GM21723 (cell line): ENCODE results near the gene KLRD1.
"Not testable (repeated sequence)": the region's sequence is repeated elsewhere in the genome, so short reads cannot be mapped to it uniquely, and the experiment has no call there.

Source experiments
- ATAC-seq: cut with Tn5 transposase; IDR thresholded peaks from one replicate; pipeline ENCODE4 v1.9.1; 2021; ENCODE audit warnings: mild to moderate bottlenecking, moderate library complexity; ENCODE audit not compliant: unreplicated experiment

The KLRD1 gene, protein sequence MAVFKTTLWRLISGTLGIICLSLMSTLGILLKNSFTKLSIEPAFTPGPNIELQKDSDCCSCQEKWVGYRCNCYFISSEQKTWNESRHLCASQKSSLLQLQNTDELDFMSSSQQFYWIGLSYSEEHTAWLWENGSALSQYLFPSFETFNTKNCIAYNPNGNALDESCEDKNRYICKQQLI

DNA sequence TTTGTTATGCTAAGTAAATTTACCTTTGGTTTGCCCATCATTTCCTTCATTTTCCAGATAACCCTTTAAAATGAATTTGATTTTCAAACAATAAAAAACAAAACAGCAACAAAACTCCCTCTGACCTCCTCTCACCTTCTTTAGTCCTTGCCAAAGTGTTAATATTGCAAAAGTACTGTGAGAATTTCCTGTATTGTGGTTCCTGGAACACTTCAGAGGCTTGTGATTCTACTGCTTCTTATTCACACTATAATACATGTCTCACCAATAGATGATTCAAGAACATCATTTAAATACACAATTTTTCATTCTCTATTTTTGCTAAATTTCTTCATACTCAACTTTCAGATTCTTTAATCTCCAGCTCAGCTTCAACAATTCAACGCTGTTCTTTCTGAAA lies at the start of gene KLRD1:
KLRD1 (plus strand) TSS at position 241 of the 400 bp plus-strand sequence. CDS start 208 bp downstream, outside the sequence.
- ATAC-seq, result no peak

DNA sequence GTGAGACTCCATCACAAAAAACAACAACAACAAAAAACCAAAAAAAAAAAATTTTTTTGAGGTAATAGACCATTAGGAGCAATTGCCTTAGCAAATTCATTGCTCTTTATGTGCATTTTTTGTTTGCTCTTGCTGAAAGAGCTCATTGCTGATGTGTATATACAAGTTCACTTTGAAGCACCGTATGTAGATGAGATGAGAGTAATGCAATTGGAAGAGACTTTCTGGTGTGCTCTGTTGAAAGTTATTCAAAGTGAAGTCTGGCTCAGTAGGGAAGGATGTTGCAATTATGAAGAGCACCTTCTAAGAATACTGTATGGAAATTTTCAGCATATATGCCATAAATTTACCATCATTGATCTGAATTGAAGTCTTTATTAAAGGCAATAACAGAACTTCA lies 46.7 kb upstream of the KLRD1 start:
- no peak for ATAC-seq

DNA sequence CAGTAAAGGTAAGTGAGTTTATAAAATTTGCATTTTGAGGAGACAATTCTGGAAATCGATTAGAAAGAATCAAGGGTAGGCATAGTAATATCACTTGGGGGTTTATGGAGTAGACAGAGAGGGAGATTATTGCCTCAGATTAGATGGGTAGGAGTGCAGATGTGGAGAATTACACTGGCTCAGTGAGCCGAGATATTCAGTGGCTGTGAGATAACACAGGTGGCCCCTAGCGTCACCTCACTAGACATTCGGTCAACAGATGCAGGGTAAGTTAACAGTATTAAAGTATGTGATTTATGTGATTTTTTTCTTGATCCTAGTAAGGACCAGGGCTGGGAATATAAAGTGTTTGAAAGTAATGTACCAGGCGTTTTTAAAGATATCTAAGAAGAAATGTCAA lies 39.6 kb upstream of the KLRD1 start:
- no peak for ATAC-seq

DNA sequence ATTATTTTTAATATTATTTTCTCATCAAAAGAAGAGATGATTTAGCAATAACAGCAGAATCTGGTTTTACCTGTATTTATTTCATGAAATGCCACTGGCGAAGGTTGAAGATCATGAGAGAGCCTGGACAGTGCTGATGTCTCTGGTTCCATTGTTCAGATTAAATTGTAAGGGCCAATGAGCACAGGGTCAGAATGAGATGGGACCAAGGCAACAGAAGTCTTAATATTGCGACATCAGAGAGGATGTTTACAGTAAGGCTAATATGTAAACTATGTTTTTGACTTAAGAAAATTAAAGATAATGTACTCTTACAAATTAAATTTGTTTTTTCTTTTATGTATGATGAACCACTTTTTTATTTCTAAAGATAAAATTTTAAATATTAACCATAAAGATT lies 35.2 kb upstream of the KLRD1 start:
- ATAC-seq, result no peak

DNA sequence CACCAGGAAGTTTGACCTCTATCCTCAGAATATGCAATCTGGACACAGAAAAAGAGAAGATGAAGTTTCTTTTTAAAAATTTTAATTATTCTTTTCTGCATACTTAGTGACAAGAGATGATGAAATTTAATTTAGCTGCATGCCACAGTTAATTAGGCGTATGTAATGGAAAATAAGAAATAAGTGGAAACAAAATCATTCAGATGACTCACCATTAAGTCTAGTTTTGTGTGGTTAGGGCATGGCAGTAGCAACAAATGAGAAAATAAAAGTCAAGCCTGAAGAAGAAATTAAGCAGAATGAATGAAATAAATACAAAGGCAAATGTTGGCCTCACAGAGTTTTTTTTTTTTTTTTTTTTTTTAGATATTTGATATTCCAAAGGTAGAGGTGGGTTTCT lies 30.9 kb upstream of the KLRD1 start:
- ATAC-seq, result no peak

DNA sequence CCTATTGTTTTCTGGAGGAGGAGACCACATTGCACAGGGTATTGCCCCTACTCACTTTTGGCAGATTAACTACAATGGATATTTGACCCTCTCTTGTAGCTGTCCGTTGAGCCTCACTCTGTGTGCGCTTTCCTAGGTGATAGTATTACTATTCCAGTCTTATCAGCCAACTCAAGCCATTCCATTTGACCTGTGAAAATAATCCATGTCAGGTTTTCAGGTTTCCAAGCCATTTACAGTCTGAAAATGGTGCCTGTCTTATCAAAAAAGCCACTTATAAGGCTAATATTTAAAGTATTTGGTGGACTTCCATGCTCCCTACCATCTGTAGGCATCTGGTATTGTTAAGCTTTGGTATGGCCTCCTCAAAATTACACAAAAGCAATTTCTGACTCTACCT lies 29.6 kb upstream of the KLRD1 start:
- no peak for ATAC-seq

DNA sequence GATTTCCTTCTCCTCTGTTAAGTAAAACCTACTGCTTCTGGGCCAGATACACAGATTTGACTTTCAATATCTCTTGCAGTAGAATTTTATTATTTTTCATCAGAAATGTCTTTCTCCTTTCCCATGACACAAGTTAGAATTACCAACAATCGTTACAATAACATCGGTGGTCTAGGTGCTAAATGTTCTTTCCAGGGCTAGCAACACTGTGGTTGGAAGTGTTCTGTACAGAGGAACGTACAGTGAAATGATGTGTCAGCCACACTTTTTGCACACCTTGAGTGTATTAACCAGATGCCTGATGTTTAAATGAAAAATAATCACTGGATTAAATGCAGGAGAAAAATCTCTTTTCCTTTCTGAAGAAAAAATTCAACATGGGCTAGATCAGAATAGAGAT lies 27.7 kb upstream of the KLRD1 start:
- no peak for ATAC-seq

DNA sequence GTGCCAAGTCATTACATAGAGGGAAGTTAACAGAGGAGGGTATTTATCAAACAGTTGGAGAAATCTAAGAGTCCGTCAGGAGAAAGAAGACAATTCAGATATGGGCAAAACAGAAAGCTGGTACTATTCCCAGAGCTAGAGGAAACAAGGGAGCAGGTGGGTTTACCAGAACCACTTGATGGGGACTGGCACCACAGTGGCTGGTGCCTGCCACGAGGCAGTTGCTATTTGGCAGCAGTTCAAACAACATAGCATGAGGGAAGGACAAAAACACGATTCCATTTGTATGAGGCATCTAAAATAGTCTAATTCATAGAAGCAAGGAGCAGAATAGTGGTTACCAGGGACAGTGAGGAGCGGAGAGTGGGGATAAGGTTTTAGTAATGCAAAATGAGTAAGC lies 24.6 kb upstream of the KLRD1 start:
- no peak for ATAC-seq

DNA sequence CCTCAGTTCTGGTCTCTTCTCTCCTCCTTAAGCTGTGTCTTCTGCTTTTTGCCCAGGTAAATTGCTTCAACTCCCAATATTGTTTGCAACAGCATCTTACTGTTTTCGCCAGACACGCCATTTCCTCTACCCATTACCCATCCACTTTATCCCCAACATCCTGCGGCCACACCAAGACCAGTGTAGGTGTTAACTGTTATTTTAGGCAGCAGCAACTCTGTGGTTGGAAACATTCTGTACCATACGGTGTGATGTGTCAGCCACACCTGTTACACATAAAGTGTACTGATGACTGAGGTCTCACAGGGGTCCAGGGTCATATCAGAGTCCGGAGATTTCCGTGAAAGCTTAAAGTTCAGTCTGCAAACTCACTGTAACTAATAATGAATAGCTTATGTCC lies 21.8 kb upstream of the KLRD1 start:
- ATAC-seq, result no peak

DNA sequence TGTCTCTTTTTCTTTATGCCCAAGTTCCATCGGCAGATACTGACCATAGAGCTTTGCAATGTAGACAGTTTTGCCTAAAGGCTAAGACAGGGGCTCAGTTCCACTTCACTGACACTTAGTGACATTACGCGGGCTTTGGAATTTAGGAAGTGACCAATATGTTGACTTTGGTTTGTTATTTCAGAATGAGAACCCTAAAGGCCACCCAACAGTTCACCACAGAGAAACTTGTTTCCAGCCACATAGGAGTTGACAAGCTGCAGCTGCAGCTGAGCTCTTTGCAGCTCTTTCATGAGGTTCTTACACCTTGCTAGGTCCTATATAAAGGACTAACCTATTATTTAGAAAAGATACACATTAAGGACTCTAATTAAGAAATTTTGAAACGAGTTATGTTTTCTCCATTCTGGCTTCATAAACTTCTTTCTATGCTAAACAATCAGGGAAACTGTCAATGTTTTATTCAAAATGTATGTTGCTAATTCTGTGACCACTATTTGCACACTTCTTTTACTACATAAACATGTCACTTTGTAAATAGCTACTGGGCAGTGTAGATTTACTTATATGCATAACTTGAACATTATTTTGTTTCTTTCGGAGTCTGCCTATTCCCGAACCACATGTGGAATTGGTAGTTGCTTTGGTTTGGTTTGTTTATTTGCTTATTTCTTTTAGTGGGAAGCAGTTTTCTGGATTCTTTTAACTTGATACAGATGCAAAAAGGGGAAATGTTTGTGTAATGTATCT lies 18.5 kb upstream of the KLRD1 start:
- ATAC-seq, result no peak

DNA sequence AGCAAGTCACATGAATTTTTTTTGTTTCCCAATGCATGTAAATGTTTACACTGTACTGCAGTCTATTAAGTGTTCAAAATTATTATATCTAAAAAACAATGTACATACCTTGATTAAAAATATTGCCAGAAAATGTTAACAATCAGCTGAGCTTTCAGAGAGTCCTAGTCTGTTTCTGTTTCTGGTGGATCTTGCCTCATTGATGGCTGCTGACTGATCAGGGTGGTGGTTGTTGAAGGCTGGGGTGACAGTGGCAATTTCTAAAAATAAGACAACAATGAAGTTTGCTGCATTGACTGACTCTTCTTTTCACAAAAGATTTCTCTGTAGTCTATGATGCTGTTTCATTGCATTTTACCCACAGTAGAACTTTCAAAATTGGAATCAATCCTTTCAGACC lies 16.6 kb upstream of the KLRD1 start:
- ATAC-seq, result no peak

DNA sequence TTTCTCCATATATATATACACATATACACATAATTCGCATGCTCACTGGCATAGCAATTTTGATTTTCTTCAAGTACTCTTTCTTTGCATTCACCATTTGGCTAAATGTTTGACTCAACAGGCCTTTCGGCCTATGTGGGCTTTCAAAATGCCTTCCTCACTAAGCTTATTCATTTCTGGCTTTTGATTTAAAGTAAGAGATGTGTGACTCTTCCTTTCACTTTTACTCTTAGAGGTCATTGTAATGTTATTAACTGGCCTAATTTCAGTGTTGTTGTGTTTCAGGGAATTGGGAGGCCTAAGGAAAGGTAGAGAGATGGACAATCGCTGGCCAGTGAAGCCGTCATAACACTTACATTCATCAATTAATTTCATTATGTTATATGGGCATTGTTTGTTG lies 14.5 kb upstream of the KLRD1 start:
- ATAC-seq, result peak; percentile 67

DNA sequence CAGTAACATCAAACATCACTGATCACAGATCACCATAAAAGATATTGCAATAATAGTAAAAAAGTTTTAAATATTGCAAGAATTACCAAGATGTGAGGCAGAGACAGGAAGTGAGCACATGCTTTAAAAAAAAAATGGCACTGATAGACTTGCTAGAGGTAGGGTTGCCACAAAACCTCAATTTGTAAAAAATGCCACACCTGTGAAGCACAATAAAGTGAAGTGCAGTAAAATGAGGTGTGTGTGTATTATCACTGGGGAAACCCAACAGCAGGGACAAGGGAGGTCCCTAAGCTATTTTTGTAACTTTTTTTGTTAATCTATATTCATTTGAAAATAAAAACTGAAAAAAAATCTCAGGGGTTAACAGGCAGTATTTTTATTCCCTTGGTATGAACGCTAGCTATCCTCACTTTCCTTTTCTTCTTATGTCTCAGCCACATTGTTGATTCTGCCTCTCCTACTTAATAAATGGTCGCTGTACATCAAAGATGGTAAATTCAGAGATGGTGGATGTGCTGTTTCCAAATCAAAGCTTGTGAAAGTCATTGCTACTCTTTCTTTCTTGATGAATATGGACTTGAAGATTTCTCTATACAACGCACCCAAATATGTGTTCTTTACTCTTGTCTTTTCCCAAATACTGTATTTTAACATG lies 14.0 kb upstream of the KLRD1 start:
- peak; percentile 49 for ATAC-seq

DNA sequence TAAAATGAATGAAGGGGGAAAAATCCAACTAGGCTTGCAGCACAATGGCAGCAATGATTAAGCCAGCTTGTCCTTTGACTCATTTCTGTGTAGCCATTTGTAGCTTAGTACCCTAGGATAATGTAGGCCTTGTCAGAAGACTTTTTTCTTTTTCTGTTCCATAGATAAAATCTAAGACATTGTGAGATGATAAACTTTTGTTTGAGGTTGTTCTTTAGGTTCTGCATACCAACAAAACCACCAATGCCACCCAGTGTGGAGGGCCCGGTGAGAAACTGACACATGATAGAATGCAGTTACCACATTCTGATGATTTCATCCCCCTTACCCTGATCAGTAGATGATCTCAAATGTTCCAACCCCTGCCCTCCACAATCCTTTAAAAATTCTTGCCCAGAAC lies 6.6 kb upstream of the KLRD1 start:
- no peak for ATAC-seq

DNA sequence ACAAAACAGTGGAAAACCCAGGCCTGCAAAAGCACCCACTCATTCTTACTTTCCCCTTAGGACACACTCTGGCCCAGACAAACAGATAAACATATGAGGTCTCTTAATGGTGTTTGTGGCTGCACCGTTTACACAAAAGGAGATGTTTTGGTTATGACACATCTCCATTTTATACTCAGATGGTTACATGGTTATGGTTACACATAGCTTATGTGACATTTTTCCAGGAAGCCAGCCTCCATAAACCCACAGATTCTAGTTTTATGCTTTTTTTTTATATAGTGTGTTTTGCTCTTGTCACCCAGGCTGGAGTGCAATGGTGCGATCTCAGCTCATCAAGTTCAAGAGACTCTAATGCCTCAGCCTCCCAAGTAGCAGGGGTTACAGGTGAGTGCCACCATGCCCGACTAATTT lies 3.5 kb upstream of the KLRD1 start:
- no peak for ATAC-seq

DNA sequence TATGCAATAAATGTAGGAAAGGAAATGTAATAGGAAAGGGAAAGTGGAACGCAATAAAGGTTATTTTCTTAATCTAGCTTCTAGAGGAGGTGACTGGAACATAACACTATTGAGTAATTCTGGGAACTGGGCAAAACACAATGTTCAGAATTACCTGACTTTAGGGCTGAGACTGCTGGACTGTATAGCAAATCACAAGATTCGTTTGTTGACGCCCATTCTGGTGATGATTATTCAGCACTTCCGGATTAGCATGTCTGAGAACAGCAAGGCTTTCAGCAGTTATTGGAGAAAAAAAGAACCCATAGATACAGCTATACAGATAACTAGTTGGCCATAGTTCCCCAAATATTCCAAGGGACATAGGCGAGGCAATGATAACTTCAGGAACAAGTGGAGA lies 2.3 kb upstream of the KLRD1 start:
- ATAC-seq, result no peak

DNA sequence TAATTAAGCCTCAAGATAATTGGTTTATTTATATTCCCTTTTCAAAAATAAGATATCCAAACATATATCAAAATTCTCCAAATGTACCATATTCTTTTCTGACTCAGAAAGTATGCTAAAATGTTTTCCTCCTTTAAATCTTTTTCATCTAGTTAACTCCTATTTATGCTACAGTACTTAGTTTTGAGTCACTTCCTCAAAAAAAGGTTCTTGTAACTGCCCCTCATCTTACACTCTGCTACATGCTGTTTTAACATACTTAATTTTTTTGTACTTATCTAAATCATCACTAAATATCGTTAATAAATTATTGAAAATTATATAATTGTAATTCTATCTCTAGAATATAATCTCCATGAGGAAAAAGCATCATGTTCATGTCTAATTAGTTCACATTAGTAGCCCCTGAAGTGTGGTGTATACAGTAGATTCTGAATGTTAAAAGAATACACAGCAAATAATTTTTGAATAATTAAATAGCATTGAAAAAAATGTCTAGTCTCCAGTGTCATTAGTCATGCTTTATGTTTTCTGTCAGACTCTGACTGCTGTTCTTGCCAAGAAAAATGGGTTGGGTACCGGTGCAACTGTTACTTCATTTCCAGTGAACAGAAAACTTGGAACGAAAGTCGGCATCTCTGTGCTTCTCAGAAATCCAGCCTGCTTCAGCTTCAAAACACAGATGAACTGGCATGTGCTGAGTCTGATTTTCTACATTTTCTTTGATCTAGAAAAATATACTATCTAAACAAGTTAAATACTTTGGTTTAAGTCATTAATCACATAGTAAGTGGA lies 3.5 kb downstream of the KLRD1 start:
- no peak for ATAC-seq

DNA sequence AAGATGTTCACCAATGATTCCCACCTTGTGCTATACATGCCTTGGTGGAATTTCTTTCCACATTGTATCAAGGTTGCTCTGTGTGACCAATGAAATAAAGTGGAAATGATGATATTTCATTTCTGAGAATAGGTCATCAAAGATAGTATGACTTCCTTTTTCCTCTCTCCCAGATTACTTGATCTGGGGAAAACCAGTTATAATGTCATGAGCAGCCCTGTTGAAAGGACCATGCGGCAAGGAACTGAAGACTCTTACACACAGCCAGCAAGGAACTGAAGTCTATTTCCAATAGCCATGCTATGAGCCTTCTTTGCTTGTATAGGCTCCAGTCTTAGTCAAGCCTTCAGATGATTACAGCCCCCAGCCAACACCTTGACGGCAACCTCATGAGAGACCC lies 11.7 kb downstream of the KLRD1 start:
- no peak for ATAC-seq

DNA sequence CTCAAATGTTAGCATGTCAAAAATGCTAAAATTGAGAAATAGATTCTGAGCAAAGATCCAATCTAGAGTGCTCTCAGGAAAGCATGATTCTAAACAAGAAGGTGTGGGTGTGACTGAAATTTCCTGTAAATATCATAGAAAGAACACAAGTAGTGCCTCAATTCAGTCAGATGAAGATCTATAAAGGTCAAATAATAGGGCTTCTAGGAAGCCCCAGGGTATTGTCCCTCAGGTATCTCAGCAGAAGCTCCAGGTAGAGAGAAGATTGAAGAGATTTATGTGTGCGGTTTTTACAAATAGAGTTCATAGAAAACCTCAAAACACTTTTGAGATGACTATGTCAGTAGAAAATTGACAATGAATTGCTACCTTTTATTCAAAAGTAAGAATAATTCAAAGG lies 13.0 kb downstream of the KLRD1 start:
- no peak for ATAC-seq

DNA sequence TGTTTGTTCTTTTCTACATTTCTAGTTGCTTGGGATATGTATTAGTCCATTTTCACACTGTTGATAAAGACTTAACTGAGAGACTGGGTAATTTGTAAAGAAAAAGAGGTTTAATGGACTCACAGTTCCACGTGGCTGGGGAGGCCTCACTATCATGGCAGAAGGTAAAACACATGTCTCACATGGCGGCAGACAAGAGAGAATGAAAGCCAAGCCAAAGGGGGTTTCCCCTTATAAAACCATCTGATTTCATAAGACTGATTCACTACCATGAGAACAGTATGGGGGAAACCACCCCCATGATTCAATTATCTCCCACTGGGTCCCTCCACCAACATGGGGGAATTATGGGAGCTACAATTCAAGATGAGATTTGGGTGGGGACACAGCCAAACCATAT lies 21.0 kb downstream of the KLRD1 start:
- ATAC-seq, result not testable (repeated sequence)

DNA sequence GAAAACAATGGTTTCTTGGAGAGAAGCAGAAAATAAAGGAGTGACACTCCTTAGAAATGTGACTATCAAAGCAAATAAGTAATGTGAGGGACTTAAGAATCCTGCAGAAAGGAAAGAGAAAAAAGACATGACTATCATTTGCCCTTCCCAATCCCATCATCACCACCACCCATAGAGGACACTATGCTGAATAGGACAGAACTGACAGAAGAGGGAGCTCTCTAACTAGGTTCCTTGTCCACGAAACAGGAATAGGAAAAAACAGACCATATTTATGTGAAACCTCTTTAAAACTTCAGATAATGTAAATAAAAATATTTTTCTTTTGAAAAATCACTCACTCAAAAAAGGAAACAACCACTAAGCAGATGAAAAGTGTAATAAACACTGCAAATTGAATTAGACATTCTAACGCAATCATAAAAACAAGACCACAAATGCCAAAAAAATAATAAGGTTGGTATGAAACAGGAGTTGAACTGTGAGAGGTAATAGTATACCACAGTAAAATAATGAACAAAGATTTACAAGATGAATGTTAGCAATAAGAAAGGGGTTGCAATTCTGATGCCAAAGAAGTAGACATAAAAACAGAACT lies 24.1 kb downstream of the KLRD1 start:
- no peak for ATAC-seq
